Spleen (tissue), 11 donors: Measurements from ENCODE around the gene LAMA4. TPM values are rescaled to one million over a fixed set of nuclear protein-coding genes. Genes with fewer than 3 reads are reported as not detected.

Source experiments
- DNase-seq: peaks from one replicate; pipeline ENCODE4 v3.0.0-alpha.2; 2020
- H3K27ac ChIP-seq, 8 donors: fragments of 200-600 bp; sonication (generic) in 7 of 8; 1 replicate in 4 of 8; 2 replicates in 4 of 8; pipeline versions ENCODE4 v1.5.0 to v1.8.0; 2016 to 2021; ENCODE audit warnings: inconsistent platforms in 4 of 8, mild to moderate bottlenecking in 4 of 8, moderate library complexity in 1 of 8
- H3K27me3 ChIP-seq, 7 donors: fragments of 200-600 bp; sonication (generic) in 6 of 7; replicated peaks in 1 of 7; 1 replicate in 4 of 7; 2 replicates in 3 of 7; pipeline versions ENCODE4 v1.5.0 to v1.8.0; 2016 to 2021; ENCODE audit warnings: inconsistent platforms in 3 of 7, mild to moderate bottlenecking in 1 of 7
- H3K36me3 ChIP-seq, 6 donors: fragments of 200-600 bp; sonication (generic) in 5 of 6; 1 replicate in 4 of 6; 2 replicates in 2 of 6; pipeline versions ENCODE4 v1.5.0 to v1.8.0; 2016 to 2021; ENCODE audit warnings: inconsistent platforms in 2 of 6
- H3K4me1 ChIP-seq, 6 donors: fragments of 200-600 bp; sonication (generic) in 5 of 6; 1 replicate in 3 of 6; 2 replicates in 3 of 6; pipeline versions ENCODE4 v1.5.0 to v1.8.0; 2016 to 2021; ENCODE audit warnings: inconsistent platforms in 3 of 6
- H3K4me3 ChIP-seq, 8 donors: fragments of 200-600 bp; sonication (generic) in 7 of 8; 1 replicate in 4 of 8; 2 replicates in 4 of 8; pipeline versions ENCODE4 v1.5.0 to v1.8.0; 2016 to 2021; ENCODE audit warnings: inconsistent platforms in 4 of 8, mild to moderate bottlenecking in 4 of 8, moderate library complexity in 2 of 8
- H3K9me3 ChIP-seq, 8 donors: fragments of 200-600 bp; sonication (generic) in 7 of 8; 1 replicate in 4 of 8; 2 replicates in 4 of 8; pipeline versions ENCODE4 v1.5.0 to v1.8.0; 2016 to 2021; ENCODE audit warnings: inconsistent platforms in 4 of 8
- POLR2A ChIP-seq, 3 donors: fragments of 450-650 bp; IDR thresholded peaks; one replicate each; pipeline ENCODE4 v1.5.1; 2017; ENCODE audit warnings: antibody characterized with exemption in 3 of 3, mild to moderate bottlenecking in 1 of 3
- POLR2AphosphoS5 ChIP-seq, 3 donors: sonication (generic); formaldehyde crosslinking; IDR thresholded peaks; one replicate each; pipeline ENCODE4 v1.5.1; 2017; ENCODE audit warnings: antibody characterized with exemption in 3 of 3
- WGBS, 5 donors: extraction: QIAGEN DNeasy Blood & Tissue Kit in 3 of 5; methylation state at CpG; one replicate each; pipeline versions ENCODE4 v1.1.5 to v1.1.7; 2013 to 2018; 5-methylcytosine and 5-hydroxymethylcytosine counted together
- intact Hi-C: fragments of 100-400 bp; cut with DNase I; formaldehyde crosslinking; loops from one replicate; pipeline ENCODE4 v1.15.0; 2023; ENCODE audit warnings: low total_unique reads
- polyA plus RNA-seq, 3 donors: library from polyadenylated mRNA; stranded (reverse); fragments of 200-250 nt; gene quantifications; one replicate each; pipeline ENCODE4 v1.2.1, GENCODE V29; 2013
- total RNA-seq, 7 donors: library from RNA; depleted of rRNA in 3 of 7; stranded (reverse); fragments of >200 nt in 3 of 7; fragmentation: NEBNext Ultra II Directional in 4 of 7; extraction: Animal tissue kit (Norgen Biotek cat#: 25700) in 4 of 7; gene quantifications; one replicate each; pipeline versions ENCODE4 v1.1.0 to v1.2.1, GENCODE V29; 2016 to 2021
- TF ChIP-seq, protein P1 (sequence below), 11 experiments: fragments of 200-600 bp in 7 of 11; fragments of 450-650 bp in 4 of 11; sonication (generic) in 4 of 11; IDR thresholded peaks in 8 of 11; conservative IDR thresholded peaks in 3 of 11; 1 replicate in 7 of 11; 2 replicates in 4 of 11; pipeline versions ENCODE4 v1.4.0 to v1.8.0; 2016 to 2021; ENCODE audit warnings: antibody characterized with exemption in 11 of 11, inconsistent platforms in 4 of 11, mild to moderate bottlenecking in 1 of 11
- donor health status: healthy with polysubstance abuse.
- donor health status: DM: no; HTN: no; CAD: no; lungs with moderate emphysema.
- donor health status: DM: no; HTN: no; CAD: no.
- donor health status: Bipolar disorder and iron deficiency.
- donor health status: healthy.
- donor health status: DM: no; HTN: no; CAD: no.
- donor health status: DM: yes; HTN: yes; CAD: no.

Gene LAMA4
- total and polyA plus RNA-seq, 10 donors = 0.76 to 3.7 (median 2.5) TPM

DNA sequence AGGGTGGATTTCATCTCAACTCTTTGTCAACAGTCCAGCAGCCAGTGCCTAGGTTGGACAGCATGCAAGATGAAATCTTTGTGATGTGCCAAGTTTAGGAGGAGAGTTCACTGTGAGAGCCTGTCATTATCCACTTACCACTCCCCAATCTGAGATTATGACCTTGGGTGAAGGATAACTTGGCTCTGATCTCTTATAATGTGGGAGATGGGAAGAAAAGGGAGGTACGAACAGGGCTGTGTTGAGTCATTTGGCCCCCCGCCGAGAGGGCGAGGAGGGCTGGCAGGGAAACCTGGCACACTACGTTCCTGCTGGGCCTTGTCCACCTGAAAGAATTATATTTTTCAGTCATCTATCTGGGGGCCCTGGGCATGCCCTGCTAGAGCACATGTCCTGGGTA lies 35.8 kb downstream of the LAMA4 start:
- H3K4me3 ChIP-seq = no peak overlapping the region
- H3K27me3 ChIP-seq = peaks cover 0 to 18% (median 0%) of the 10 kb centered on the region in 7 donors
- no peaks in the 10 kb centered on the region for H3K9me3 ChIP-seq
- TF ChIP-seq, protein P1, sequence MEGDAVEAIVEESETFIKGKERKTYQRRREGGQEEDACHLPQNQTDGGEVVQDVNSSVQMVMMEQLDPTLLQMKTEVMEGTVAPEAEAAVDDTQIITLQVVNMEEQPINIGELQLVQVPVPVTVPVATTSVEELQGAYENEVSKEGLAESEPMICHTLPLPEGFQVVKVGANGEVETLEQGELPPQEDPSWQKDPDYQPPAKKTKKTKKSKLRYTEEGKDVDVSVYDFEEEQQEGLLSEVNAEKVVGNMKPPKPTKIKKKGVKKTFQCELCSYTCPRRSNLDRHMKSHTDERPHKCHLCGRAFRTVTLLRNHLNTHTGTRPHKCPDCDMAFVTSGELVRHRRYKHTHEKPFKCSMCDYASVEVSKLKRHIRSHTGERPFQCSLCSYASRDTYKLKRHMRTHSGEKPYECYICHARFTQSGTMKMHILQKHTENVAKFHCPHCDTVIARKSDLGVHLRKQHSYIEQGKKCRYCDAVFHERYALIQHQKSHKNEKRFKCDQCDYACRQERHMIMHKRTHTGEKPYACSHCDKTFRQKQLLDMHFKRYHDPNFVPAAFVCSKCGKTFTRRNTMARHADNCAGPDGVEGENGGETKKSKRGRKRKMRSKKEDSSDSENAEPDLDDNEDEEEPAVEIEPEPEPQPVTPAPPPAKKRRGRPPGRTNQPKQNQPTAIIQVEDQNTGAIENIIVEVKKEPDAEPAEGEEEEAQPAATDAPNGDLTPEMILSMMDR (IDR thresholded peaks at IDR 0.05 in 8 of 11, conservative IDR thresholded peaks at IDR 0.05 in 3 of 11) = no peak
- no peak for TF ChIP-seq POLR2A (IDR thresholded peaks at IDR 0.05)
- 86 to 97% (median 88%) methylated on average over 5 of the region's 5 CpGs for WGBS, 5 donors
- no peak overlapping the region for H3K27ac ChIP-seq
- H3K4me1 ChIP-seq = peaks cover 0 to 5% (median 0%) of the 10 kb centered on the region in 6 donors
- no peak for DNase-seq
- intact Hi-C loops = no loop called here
- no peaks in the 10 kb centered on the region for H3K36me3 ChIP-seq

DNA sequence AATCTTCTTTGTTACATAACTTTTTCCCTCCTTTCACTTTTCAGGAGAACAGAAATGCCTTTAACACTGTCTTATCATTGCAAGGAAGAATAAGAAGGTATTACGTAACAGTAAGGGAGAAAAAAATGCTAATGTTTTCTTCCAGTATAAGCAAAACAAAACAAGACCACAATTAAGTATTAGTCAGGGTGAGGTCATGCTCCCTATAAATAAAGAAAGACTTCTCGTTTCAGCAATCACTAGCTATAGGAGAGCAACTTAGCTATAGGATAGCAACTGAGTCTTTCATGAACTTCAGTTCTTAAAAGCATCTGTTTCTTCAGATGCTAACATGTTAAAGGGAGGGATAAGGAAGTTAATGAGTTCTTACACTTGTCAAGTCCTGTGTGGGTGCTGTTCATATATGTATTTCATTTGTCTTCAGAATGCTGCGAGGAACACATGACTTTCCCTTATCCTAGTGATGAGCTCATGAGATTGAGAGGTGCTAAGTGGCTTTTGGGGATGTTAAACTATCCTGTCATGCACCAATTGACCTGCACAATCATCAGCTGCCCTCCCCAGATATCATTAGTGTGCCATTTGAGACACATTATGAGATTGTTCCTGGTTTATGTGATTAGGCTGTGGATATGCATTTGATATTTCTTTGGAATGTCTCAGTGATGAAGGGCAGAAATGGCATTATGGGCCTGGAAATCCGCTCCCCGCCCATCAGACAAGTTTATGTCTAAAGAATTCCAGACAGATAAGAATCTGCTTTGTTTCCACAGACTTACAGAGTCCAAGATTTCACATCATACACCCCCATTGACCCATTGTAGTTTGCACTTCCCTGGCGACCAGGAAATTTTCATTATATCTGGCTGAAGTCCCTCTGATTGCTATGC lies 37.5 kb downstream of the LAMA4 start:
- DNase-seq = no peak
- H3K9me3 ChIP-seq = no peaks in the 10 kb centered on the region
- no peak overlapping the region for H3K27ac ChIP-seq
- TF ChIP-seq, protein P1 (IDR thresholded peaks at IDR 0.05 in 8 of 11, conservative IDR thresholded peaks at IDR 0.05 in 3 of 11) = no peak
- TF ChIP-seq POLR2AphosphoS5 (IDR thresholded peaks at IDR 0.05) (no peak), POLR2A (IDR thresholded peaks at IDR 0.05) (no peak)
- WGBS, 5 donors = 79 to 89% (median 84%) methylated on average over 6 of the region's 6 CpGs
- H3K4me3 ChIP-seq = no peak overlapping the region
- peaks cover 0 to 26% (median 0%) of the 10 kb centered on the region in 7 donors for H3K27me3 ChIP-seq
- no peaks in the 10 kb centered on the region for H3K36me3 ChIP-seq
- peaks cover 0 to 5% (median 0%) of the 10 kb centered on the region in 6 donors for H3K4me1 ChIP-seq
- intact Hi-C loops = no loop called here

DNA sequence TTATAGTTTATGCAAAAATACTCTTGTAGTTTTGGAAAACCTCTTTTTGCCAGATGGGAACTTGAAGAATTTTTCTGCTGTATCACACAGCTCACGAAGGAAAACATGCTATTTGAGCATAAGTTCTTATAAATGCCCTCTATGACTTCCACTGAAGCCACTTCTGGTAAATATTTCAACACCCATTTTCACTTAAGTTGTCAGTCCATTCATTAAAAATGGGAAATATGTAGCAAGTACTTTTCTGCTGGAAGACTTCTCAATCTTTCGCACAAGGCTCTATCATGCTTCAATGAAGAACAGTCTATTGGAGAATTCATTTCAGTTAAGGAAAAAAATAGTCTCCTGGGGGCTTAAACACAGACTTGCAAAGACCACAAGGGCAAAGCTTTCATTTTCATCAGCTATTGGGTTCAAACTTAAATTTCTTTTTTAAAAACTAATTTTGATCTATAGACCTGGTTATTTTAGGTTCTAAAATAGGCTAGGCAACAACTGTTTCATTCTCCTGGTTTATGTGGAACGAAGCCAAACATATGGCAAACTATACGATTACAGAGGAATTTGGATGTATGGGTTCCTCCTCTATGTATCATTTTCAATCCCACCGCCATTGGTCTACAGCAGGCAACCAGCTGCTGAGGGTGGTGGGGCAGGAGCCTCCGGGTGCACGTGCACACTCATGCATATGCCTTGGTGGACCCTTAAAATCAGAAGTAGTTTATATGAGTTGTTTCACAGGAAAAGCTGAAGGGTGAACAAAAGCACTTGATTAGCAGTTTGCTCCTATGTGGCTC lies 38.7 kb downstream of the LAMA4 start:
- Histone ChIP-seq H3K9me3 (no peaks in the 10 kb centered on the region), H3K36me3 (no peaks in the 10 kb centered on the region), H3K4me1 (peaks cover 0 to 5% (median 0%) of the 10 kb centered on the region in 6 donors), H3K27ac (no peak overlapping the region), H3K4me3 (no peak overlapping the region), H3K27me3 (peaks cover 0 to 26% (median 0%) of the 10 kb centered on the region in 7 donors)
- TF ChIP-seq POLR2AphosphoS5 (IDR thresholded peaks at IDR 0.05) (no peak), POLR2A (IDR thresholded peaks at IDR 0.05) (no peak)
- TF ChIP-seq, protein P1 (IDR thresholded peaks at IDR 0.05 in 8 of 11, conservative IDR thresholded peaks at IDR 0.05 in 3 of 11) = no peak
- intact Hi-C loops = no loop called here
- WGBS, 5 donors = 85 to 88% (median 86%) methylated on average over 7 of the region's 7 CpGs
- DNase-seq = no peak
